PC-3 (cell line): ENCODE results near the gene AIPL1.

Experiments
- CTCF ChIP-seq: fragments of 300-600 bp; sonication (generic); conservative IDR thresholded peaks from 2 replicates; pipeline ENCODE4 v1.5.1; 2017; ENCODE audit warnings: antibody characterized with exemption, low read depth, mild to moderate bottlenecking, low read length
- EZH2 ChIP-seq: fragments of 300-600 bp; sonication (generic); IDR thresholded peaks from one replicate; pipeline ENCODE4 v1.6.1; 2017; ENCODE audit warnings: antibody characterized with exemption, mild to moderate bottlenecking, low read length; ENCODE audit not compliant: unreplicated experiment

DNA sequence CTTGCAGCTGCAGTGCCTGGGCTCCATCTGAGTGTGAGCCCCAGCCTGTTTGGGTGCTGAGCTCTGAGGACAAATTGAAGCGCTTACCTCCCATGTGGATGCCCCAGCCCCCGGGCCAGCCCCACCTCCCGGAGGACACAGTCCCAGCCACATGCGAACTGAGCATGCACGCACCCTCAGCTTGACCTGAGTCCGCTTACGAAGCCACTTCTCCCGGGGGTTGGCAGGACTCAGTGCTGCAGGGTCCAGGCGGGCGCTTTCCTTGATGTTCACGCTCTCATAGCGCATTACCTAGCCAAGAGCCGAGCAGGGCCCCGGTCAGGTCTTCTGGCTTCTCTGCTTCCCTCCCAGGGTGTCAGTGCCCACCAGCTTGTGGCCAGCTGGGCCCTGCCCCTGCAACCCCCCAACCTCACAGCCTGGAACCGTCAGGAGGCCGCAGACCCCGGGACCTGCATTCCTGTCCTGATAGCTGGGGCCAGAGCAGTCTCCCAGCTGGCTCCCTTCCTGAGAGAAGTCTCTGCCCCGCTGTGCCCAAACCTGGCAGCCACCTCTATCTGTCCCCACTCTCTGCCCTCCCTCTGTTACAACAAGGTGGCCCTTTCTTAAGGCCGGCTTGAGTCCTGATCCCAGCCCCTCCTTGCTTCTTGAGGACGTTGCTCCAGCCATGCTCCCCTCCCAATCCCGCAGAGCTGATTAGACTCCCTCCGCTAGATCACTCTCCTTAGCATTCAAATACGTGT lies 33.3 kb upstream of the AIPL1 start:
- TF ChIP-seq CTCF (no peak), EZH2 (no peak)
